HG03039 (cell line): ENCODE measurements around the gene EMC9.
"Not testable (repeated sequence)": the region's sequence is repeated elsewhere in the genome, so short reads cannot be mapped to it uniquely, and the experiment has no call there.

Source experiments
- ATAC-seq: cut with Tn5 transposase; IDR thresholded peaks from one replicate; pipeline ENCODE4 v1.9.1; 2021; ENCODE audit warnings: mild to moderate bottlenecking, moderate library complexity; ENCODE audit not compliant: unreplicated experiment

EMC9 gene

DNA sequence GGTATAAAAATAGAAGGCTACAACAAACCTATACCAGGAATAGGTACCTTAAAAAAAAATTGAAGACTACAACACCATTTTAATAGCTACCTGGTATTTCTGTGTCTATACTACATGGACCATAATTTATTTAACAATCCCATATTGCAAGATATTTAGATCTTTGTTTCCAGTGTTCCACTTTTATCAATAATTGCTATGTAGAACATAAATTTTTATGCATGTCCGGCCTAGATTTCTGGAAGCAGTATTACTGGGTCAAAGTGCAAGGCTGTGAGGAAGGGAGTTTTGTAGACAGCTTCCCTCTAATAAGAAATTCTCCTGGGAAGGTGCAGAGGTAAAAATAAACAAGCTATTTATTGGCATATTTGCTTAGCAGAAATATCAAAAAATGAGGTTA, 30.9 kb downstream of the EMC9 start:
- no peak for ATAC-seq

DNA sequence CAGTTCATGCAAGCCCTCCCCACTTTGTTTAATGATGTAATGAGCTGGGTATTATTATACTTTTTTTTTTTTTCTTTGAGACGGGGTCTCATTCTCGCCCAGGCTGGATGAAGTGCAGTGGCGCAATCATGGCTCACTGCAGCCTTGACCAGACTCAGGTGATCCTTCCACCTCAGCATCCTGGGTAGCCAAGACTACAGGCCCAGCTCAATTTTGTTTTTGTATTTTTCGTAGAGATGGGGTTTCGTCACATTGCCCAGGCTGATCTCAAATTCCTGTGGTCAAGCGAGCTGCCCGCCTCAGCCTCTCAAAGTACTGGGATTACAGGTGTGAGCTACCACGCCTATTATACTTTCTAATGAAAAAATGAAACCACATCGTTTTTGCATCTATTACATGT, 31.3 kb downstream of the EMC9 start:
- ATAC-seq, result no peak

DNA sequence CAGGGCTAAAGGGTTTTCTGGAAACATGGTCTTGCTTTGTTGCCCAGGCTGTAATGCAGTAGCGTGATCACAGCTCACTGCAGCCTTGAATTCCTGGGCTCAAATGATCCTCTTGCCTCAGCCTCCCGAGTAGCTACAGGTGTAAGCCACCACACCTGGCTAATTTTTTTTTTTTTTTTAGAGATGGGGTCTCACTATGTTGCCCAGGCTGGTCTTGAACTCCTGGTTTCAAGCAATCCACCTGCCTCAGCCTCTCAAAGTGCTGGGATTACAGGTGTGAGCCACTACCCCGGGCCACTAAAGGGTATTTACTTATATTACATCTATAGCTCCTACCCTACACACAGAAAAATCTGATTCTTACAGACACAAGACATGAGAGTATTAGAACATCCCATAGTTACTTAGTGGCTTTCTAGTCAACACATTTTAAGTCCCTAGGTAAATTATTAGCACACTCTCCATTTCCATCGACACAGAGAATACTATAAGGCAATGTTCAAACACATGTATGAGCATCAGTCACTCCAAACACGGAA, 33.0 kb downstream of the EMC9 start:
- no peak for ATAC-seq

DNA sequence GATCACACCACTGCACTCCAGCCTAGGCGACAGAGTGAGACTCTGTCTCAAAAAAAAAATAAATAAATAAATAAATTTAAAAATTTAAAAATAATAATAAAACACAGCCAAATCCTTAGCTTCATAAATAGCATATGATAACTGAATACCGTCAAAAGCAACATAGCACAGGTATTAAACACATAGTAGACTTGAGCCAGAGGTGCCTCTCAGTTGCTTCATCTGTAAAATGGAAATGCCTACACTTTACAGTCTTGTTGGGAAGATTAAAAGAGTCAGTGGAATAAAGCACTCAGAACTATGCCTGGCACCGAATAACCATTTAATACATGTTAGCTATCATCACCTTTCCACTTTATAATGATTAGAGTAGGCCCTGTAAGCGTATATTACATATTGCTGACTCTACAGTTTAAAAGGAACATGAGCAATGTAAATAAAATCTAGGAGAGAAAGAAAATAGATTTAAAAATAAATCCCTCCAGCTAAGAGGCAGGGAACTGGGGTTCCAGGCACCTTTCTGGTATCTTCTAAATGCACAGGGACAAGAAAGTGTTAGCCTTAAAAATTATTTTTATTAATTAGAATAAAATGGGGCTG, 34.6 kb downstream of the EMC9 start:
- ATAC-seq, result no peak

DNA sequence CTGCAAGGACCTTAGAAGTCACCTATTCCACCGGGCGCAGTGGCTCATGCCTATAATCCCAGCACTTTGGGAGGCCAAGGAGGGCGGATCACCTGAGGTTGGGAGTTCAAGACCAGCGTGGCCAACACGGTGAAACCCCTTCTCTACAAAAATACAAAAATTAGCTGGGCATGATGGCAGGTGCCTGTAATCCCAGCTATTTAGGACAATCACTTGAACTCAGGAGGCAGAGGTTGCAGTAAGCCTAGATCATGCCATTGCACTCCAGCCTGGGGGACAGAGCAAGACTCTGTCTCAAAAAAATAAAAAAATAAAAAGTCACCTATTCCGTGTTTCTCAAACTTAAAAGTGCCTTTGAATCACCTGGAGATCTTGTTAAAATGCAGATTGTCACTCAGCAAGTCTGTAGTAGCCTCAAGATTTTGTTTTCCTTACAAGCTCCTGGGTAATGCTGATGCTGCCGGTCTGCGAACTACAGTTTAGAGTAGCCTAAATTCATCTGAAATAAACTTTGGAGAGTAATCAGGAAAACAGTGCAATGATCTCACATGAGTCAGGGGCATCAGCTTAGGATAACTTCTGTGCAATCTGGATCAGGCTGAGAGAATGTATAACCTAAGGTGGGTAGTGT, 35.7 kb downstream of the EMC9 start:
- ATAC-seq, result not testable (repeated sequence)

DNA sequence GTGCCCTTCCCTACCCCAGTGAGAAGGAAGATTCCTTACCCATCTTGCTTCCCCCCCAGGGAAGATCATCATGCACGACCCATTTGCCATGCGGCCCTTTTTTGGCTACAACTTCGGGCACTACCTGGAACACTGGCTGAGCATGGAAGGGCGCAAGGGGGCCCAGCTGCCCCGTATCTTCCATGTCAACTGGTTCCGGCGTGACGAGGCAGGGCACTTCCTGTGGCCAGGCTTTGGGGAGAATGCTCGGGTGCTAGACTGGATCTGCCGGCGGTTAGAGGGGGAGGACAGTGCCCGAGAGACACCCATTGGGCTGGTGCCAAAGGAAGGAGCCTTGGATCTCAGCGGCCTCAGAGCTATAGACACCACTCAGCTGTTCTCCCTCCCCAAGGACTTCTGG, 37.9 kb downstream of the EMC9 start:
- ATAC-seq, result no peak

DNA sequence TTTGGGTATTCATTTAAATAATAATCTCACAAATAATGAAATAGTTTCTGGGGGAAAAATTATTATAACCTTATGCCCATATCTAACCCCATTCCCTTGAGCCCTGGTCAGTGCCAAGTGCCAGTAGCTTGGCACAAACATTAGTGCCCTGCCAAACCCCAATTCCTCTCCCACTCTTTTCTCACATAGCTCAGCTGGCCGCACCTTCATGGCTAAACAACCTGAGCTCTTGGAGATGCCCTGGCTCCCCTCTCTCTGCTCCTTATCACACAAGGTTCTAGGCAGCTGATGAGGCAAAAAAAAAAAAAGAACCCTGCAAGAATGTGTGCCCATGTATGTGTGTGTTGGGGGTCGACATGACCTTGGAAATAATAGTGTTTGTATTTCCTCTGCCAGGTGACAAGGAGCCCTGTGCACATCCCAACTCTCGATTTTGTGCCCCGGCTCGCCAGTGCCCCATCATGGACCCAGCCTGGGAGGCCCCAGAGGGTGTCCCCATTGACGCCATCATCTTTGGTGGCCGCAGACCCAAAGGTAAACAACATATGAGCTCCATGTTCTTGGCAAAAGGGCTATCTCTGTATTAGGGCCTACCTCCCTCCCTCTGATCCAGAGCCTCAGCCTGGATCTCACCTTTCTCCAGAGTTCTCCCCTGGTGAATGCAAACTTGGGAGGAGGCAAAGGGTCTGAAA, 38.9 kb downstream of the EMC9 start:
- ATAC-seq, result no peak

DNA sequence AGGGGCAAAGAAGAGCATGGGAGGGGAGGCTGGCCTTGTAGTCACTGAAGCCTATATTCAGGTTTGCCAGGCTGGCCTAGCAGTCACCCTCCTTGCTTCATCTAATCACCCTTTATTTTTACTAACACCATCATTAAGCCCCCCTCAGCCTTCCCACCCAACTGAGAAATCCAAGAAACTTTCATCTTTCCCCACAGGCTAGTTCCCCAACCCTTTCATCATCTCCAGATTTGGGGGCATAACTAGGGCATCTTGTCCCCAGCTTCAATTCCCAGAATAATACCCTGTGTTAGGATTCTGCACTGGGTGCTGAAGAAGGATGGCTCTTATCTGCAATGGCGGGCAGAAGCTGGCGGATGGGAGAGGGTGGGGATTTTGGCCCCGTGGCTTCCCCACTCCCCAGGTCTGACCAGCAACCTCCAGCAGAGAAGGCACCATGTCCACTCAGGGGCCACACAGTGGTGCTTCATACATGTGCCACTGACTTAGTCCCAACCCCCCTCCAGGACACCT, 40.4 kb downstream of the EMC9 start:
- no peak for ATAC-seq

DNA sequence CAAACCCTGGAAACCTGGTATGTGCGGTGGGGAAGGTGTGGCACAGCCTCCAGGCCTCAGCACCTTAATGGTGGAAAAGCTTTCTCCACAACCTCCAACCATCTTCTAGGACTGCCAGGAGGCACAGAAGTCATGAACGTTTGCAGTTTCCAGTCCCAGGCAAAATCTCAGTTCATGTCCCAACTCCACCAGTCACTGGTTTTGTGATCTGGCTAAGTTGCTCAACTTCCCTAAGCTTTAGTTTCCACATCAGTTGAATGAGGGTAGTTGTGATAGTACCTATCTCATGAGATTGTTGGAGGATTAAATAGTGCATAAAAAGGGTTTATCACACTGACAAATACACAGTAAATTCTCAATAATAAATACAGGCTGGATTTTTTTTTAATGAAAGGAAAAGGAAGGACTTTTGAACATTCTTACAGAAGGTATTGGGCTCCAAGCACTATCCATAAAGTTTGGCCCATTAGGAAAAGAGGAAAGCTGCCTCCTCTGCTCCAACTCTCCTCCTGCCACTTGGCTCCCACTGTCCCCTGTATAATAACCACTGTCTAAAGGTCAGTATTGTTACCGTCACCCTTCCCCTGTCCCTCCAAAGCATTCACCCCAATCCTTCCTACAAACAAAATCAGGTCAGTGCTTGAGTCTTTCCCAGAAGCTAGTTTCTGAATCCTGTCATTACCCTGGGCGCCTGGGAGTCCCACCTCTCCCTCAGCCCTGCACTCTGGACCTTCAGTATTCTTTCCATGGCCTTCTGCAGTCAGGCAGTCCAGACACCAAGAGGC, 41.0 kb downstream of the EMC9 start:
- no peak for ATAC-seq

DNA sequence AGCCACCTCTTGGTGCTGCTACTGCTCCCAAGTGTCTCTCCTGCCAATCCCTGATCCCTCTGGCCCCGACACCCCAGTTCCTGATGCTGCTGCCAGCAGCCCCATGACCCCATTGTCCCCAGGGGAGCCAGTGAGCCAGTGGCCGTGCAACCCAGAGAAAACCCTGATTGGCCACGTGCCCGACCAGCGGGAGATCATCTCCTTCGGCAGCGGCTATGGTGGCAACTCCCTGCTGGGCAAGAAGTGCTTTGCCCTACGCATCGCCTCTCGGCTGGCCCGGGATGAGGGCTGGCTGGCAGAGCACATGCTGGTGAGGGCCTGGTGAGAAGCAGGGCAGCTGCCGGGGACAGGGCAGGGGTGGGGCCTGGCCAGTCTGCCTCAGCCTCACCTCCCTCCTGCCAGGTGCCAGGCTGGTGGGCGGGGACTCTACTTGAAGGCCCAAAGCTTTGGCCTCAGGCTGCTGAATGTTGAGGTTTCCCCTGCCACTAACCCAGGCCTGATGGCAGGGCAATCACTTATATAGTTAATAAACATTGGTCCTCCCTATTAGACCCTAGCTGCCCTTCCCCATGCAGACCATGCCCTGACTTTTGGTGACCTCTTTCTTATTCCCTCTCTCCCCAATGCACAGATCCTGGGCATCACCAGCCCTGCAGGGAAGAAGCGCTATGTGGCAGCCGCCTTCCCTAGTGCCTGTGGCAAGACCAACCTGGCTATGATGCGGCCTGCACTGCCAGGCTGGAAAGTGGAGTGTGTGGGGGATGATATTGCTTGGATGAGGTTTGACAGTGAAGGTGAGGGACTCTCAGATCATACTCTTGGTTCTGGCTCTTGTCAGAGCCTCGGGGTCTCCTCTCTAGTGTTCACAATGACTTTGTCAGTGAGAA, 42.2 kb downstream of the EMC9 start:
- no peak for ATAC-seq

DNA sequence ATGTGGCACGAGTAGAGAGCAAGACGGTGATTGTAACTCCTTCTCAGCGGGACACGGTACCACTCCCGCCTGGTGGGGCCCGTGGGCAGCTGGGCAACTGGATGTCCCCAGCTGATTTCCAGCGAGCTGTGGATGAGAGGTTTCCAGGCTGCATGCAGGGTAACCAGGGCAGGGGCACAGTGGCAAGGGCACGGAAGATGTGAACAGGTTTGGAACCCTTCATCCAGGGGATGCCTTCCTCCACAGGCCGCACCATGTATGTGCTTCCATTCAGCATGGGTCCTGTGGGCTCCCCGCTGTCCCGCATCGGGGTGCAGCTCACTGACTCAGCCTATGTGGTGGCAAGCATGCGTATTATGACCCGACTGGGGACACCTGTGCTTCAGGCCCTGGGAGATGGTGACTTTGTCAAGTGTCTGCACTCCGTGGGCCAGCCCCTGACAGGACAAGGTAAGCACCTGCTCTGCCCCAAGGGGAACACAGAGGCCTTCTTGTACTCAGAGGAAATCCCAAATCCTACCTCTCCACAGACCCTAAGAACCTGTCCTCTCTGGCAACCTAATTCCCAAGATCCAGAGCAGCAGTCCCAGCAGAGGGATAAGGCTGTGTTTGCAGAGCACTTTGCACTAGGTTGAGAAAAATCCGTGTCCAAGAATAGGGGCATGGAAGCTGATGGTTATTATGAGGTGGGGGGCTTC, 43.0 kb downstream of the EMC9 start:
- no peak for ATAC-seq

DNA sequence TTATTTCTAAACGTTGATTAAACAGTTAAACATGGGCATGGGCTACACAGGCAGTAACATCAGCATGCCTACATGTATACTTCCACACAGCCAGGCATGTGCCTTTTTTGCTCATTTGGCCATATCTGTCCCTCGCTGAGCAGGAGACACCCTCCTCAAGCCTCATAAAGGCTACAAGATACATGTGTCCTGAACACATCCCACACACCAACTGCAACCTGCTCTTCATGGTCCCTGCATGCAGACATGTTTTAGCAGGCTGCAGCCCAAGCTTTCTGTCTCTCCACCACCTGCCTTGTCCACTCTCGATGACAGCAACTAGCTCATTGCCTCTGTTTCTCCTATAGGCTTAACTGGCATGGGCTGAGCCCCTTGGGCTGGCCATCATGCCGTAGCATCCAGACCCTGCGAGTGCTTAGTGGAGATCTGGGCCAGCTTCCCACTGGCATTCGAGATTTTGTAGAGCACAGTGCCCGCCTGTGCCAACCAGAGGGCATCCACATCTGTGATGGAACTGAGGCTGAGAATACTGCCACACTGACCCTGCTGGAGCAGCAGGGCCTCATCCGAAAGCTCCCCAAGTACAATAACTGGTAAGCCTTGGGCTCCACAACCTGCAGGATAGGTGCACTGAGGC, 44.7 kb downstream of the EMC9 start:
- no peak for ATAC-seq

DNA sequence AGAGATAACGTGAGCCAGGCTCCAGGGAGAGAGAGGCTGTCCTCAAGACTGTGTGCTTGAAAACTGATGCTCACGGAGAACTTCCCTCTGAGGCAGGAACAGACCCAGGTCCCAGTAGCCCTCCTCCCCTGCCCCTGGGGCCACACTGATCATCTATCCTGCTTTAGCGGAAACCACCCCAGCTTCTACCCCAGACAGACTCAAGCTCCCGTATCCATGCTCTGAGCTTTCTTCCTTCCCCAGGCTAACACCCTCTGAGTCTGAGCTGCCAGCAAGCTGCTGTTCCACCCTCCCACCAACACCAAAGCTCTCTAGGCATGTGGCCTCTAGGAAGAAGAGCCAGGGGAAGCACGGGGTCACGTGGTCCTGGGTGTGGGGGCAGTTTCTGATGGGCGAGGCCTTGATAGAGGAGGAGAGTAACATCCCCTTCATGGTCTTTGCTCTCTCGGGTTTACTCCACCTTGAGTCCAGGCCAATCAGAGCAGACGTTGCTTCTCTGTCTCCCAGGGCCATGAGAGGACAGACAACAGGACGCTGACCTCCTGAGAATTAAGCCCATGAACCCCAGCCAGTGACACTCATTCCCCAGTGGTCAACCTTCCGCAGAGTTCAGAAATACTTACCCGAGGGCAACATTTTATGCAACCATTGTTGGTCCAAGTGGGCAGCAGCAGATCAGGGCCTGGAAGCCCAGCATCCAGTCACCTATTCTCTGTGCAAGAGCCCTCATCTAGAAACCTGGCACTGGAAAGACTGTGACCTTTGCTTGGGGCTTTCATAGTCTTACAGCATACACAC, 45.9 kb downstream of the EMC9 start:
- ATAC-seq, result peak; percentile 59

DNA sequence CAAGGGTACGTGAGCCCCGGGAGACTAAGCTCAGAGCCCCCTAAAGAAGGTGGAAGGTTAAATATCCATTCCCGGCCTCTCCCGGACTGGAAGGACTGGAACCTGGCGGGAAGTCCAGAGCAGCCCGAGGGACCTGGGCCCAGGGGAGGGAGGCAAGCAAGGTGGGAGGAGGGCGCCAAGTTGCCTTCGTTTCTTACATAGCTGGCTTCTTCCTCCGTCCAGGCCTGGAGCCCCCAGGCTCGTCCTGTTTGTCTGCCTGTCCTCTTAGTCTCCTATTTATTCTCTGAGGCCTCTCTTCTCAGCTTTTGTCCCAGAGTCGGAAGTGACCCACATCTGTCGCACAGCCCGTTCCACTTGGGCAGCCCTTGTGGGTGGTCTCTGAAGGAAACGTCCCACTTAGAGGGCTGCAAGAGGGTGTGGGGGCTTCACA, 46.5 kb downstream of the EMC9 start:
- ATAC-seq, result no peak

DNA sequence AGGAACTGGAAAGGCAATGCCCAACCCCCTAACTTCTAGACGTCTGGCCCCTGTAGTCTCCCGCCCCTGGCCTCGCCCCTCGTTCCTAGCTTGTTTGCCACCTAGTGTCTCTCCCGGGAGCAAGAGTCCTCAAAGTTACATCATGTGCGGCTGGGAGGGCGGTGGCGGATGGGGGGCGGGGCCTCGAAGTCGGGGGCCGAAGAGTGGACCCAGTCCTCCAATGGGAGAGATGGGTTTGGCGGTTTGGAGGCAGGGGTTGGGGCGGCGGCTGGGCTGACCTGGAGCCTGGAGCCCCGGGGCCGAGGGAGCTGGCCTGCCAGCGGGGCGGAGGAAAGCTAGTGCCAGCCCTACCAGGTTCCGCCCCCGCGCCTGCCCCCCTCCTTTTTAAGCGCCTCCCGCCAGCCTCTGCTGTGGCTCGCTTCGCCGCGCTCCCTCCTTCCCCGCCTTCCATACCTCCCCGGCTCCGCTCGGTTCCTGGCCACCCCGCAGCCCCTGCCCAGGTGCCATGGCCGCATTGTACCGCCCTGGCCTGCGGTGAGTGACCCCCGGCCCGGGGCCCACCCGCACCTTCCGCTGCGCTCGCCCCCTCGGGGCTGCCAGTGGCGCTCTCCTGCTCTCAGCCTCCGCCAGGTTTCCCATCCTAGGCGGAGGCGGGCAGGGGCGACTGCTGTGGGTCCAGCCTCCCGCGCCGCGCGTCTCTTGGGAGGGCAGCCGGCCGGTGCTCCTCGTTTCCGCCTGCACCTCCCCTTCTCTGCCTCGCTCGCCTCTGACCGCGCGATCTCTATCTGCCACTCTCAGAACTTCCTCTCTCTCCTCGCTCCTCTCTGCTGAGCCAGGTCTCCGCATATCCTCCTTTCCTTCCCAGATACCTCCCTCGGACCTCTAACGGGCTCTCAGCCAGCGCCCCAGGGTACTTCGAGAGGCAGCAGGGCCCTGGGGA, 47.2 kb downstream of the EMC9 start, which contains the start of gene PCK2:
TSS of gene PCK2 (plus strand) at position 411 of the 940 bp plus-strand sequence. CDS start at position 506, 95 bp downstream.
- peak; percentile 58 for ATAC-seq

DNA sequence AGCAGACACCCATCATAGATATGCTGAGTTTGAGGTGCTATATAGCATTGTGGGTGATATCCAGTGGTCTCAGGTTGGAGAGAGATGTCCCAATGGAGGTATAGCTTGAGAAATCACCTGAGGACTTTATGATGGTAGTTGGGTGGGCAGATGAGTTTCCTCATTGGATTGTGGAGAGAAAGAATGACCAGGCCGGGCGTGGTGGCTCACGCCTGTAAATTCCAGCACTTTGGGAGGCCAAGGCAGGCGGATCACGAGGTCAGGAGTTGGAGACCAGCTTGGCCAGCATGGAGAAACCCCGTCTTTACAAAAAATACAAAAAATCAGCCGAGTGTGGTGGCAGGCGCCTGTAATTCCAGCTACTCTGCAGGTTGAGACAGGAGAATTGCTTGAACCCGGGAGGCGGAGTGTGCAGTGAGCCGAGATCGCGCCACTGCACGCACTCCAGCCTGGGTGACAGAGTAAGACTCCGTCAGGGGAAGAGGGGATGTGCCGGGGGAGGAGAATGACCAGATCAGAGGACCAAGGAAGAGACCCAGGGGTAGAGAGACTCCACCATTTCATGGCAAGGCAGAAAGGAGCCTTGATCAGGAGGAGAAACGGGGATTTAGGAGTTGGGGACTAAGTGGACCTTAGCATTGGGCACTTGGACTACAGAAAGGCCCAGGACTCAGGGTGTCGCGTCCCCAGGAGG, 48.0 kb downstream of the EMC9 start:
- no peak for ATAC-seq
